ACC112 (cell line): ENCODE data around the gene ADD1.

Experiments used
- H2AFZ ChIP-seq: fragments of 200-600 bp; sonication (generic); one replicate; pipeline ENCODE4 v1.6.0; 2017; ENCODE audit warnings: antibody characterized with exemption, low read length; ENCODE audit not compliant: unreplicated experiment
- H3K27ac ChIP-seq: fragments of 200-600 bp; sonication (generic); 2 replicates; pipeline ENCODE4 v1.5.1; 2014; ENCODE audit warnings: low read depth, mild to moderate bottlenecking, antibody characterized with exemption, low read length, moderate library complexity
- H3K27me3 ChIP-seq: fragments of 200-600 bp; sonication (generic); 2 replicates; pipeline ENCODE4 v1.6.1; 2014; ENCODE audit warnings: mild to moderate bottlenecking, antibody characterized with exemption, low read length, moderate library complexity, mixed read lengths; ENCODE audit not compliant: insufficient read depth
- H3K36me3 ChIP-seq: fragments of 200-600 bp; sonication (generic); 2 replicates; pipeline ENCODE4 v1.6.1; 2016; ENCODE audit warnings: mild to moderate bottlenecking, antibody characterized with exemption, low read length, moderate library complexity, mixed read lengths; ENCODE audit not compliant: insufficient read depth
- H3K4me1 ChIP-seq: fragments of 200-600 bp; sonication (generic); one replicate; pipeline ENCODE4 v1.6.1; 2016; ENCODE audit warnings: low read length, mixed read lengths; ENCODE audit not compliant: insufficient read depth, unreplicated experiment, control insufficient read depth
- H3K4me3 ChIP-seq: fragments of 200-600 bp; sonication (generic); 2 replicates; pipeline ENCODE4 v1.5.1; 2014; ENCODE audit warnings: mild to moderate bottlenecking, low read depth, low read length
- H3K79me2 ChIP-seq: fragments of 200-600 bp; sonication (generic); one replicate; pipeline ENCODE4 v1.6.0; 2016; ENCODE audit warnings: low read length; ENCODE audit not compliant: control insufficient read depth, unreplicated experiment, insufficient read depth

The ADD1 gene

GRCh38 chr4:2898001-2898400 lies 54.4 kb downstream of the ADD1 start:
- Histone ChIP-seq H3K4me1 (peaks cover 7% of the 10 kb centered on the region), H3K27ac (no peak overlapping the region), H3K79me2 (no peaks in the 10 kb centered on the region), H3K36me3 (peaks cover 37% of the 10 kb centered on the region), H3K4me3 (no peak overlapping the region), H2AFZ (no peak overlapping the region), H3K27me3 (no peaks in the 10 kb centered on the region)

- H3K4me3 ChIP-seq: no peak overlapping the region
- peaks cover 40% of the 10 kb centered on the region for H3K36me3 ChIP-seq
- H2AFZ ChIP-seq: no peak overlapping the region
- H3K27ac ChIP-seq: no peak overlapping the region
- H3K27me3 ChIP-seq: no peaks in the 10 kb centered on the region
- peaks cover 3% of the 10 kb centered on the region for H3K79me2 ChIP-seq
- peaks cover 7% of the 10 kb centered on the region for H3K4me1 ChIP-seq
These were observed 57.1 kb downstream of the ADD1 start for GRCh38 chr4:2900741-2901140.

- Histone ChIP-seq H3K79me2 (peaks cover 3% of the 10 kb centered on the region), H2AFZ (no peak overlapping the region), H3K27me3 (no peaks in the 10 kb centered on the region), H3K27ac (no peak overlapping the region), H3K4me3 (no peak overlapping the region), H3K4me1 (peaks cover 7% of the 10 kb centered on the region), H3K36me3 (peaks cover 42% of the 10 kb centered on the region)
These were observed 57.5 kb downstream of the ADD1 start for GRCh38 chr4:2901186-2901585.

- Histone ChIP-seq H3K36me3 (peaks cover 41% of the 10 kb centered on the region), H2AFZ (no peak overlapping the region), H3K27ac (no peak overlapping the region), H3K4me3 (no peak overlapping the region), H3K27me3 (no peaks in the 10 kb centered on the region), H3K4me1 (peaks cover 7% of the 10 kb centered on the region), H3K79me2 (peaks cover 3% of the 10 kb centered on the region)
These were observed 58.5 kb downstream of the ADD1 start for GRCh38 chr4:2902126-2902525.

- Histone ChIP-seq H3K4me1 (peaks cover 7% of the 10 kb centered on the region), H3K36me3 (peaks cover 32% of the 10 kb centered on the region), H3K4me3 (no peak overlapping the region), H3K79me2 (peaks cover 3% of the 10 kb centered on the region), H2AFZ (no peak overlapping the region), H3K27ac (no peak overlapping the region), H3K27me3 (no peaks in the 10 kb centered on the region)
These were observed 61.9 kb downstream of the ADD1 start for GRCh38 chr4:2905544-2905943.

- Histone ChIP-seq H3K27me3 (no peaks in the 10 kb centered on the region), H2AFZ (no peak overlapping the region), H3K4me3 (no peak overlapping the region), H3K4me1 (peaks cover 2% of the 10 kb centered on the region), H3K36me3 (peaks cover 33% of the 10 kb centered on the region), H3K79me2 (peaks cover 3% of the 10 kb centered on the region), H3K27ac (no peak overlapping the region)
These were observed 62.6 kb downstream of the ADD1 start for GRCh38 chr4:2906218-2906617.

- H2AFZ ChIP-seq: no peak overlapping the region
- no peaks in the 10 kb centered on the region for H3K4me1 ChIP-seq
- H3K27ac ChIP-seq: no peak overlapping the region
- H3K36me3 ChIP-seq: peaks cover 37% of the 10 kb centered on the region
- H3K4me3 ChIP-seq: no peak overlapping the region
- H3K27me3 ChIP-seq: no peaks in the 10 kb centered on the region
- peaks cover 3% of the 10 kb centered on the region for H3K79me2 ChIP-seq
These were observed 63.6 kb downstream of the ADD1 start for GRCh38 chr4:2907226-2907625.

- H3K27ac ChIP-seq: no peak overlapping the region
- no peak overlapping the region for H3K4me3 ChIP-seq
- H3K36me3 ChIP-seq: peaks cover 37% of the 10 kb centered on the region
- H3K79me2 ChIP-seq: peaks cover 3% of the 10 kb centered on the region
- no peaks in the 10 kb centered on the region for H3K4me1 ChIP-seq
- no peaks in the 10 kb centered on the region for H3K27me3 ChIP-seq
- no peak overlapping the region for H2AFZ ChIP-seq
These were observed 64.2 kb downstream of the ADD1 start for GRCh38 chr4:2907706-2908293.

- Histone ChIP-seq H3K79me2 (peaks cover 3% of the 10 kb centered on the region), H3K36me3 (peaks cover 37% of the 10 kb centered on the region), H2AFZ (no peak overlapping the region), H3K27me3 (no peaks in the 10 kb centered on the region), H3K4me1 (no peaks in the 10 kb centered on the region), H3K27ac (no peak overlapping the region), H3K4me3 (no peak overlapping the region)
These were observed 65.0 kb downstream of the ADD1 start for GRCh38 chr4:2908686-2909085.

GRCh38 chr4:2909583-2909982 lies 65.9 kb downstream of the ADD1 start:
- peaks cover 37% of the 10 kb centered on the region for H3K36me3 ChIP-seq
- no peak overlapping the region for H3K27ac ChIP-seq

GRCh38 chr4:2910409-2910808 lies 66.8 kb downstream of the ADD1 start:
- Histone ChIP-seq H3K36me3 (peaks cover 39% of the 10 kb centered on the region), H2AFZ (no peak overlapping the region), H3K27ac (no peak overlapping the region), H3K27me3 (no peaks in the 10 kb centered on the region), H3K4me3 (no peak overlapping the region), H3K79me2 (no peaks in the 10 kb centered on the region), H3K4me1 (no peaks in the 10 kb centered on the region)

More at GRCh38 chr4:2909583-2909982, 65.9 kb downstream of the ADD1 start:
- no peaks in the 10 kb centered on the region for H3K27me3 ChIP-seq
- no peak overlapping the region for H3K4me3 ChIP-seq
- H3K4me1 ChIP-seq: no peaks in the 10 kb centered on the region
- H2AFZ ChIP-seq: no peak overlapping the region
- H3K79me2 ChIP-seq: no peaks in the 10 kb centered on the region
